Retinal pigment epithelial cell (primary cell): ENCODE data around the gene LGALS12.

Source experiments
- DNase-seq: peaks from one replicate; pipeline ENCODE4 v3.0.0-alpha.2; 2010; ENCODE audit warnings: low read depth
- H3K4me3 ChIP-seq: 2 replicates; pipeline ENCODE4 v1.5.1; 2011; ENCODE audit warnings: mild to moderate bottlenecking, low read length, control low read depth, moderate library complexity
- TF ChIP-seq, protein P1 (sequence below): conservative IDR thresholded peaks from 2 replicates; pipeline ENCODE4 v1.5.1; 2011; ENCODE audit warnings: low read depth, low read length, control low read depth, inconsistent platforms

Gene LGALS12

GRCh38 chr11:63510360-63511047 is 4.6 kb downstream of the LGALS12 start:
- H3K4me3 ChIP-seq = no peak overlapping the region
- DNase-seq = peak; percentile 31
- TF ChIP-seq, protein P1, sequence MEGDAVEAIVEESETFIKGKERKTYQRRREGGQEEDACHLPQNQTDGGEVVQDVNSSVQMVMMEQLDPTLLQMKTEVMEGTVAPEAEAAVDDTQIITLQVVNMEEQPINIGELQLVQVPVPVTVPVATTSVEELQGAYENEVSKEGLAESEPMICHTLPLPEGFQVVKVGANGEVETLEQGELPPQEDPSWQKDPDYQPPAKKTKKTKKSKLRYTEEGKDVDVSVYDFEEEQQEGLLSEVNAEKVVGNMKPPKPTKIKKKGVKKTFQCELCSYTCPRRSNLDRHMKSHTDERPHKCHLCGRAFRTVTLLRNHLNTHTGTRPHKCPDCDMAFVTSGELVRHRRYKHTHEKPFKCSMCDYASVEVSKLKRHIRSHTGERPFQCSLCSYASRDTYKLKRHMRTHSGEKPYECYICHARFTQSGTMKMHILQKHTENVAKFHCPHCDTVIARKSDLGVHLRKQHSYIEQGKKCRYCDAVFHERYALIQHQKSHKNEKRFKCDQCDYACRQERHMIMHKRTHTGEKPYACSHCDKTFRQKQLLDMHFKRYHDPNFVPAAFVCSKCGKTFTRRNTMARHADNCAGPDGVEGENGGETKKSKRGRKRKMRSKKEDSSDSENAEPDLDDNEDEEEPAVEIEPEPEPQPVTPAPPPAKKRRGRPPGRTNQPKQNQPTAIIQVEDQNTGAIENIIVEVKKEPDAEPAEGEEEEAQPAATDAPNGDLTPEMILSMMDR = peak; percentile 15

GRCh38 chr11:63511048-63511748 is 5.3 kb downstream of the LGALS12 start:
- no peak overlapping the region for H3K4me3 ChIP-seq
- no peak for DNase-seq
- TF ChIP-seq, protein P1 = no peak

- DNase-seq = no peak
- no peak overlapping the region for H3K4me3 ChIP-seq
- TF ChIP-seq, protein P1 = no peak
Observed at GRCh38 chr11:63512816-63513215, 6.9 kb downstream of the LGALS12 start.

- DNase-seq = no peak
- TF ChIP-seq, protein P1 = no peak
- no peak overlapping the region for H3K4me3 ChIP-seq
Observed at GRCh38 chr11:63516109-63516508, 10.2 kb downstream of the LGALS12 start.

GRCh38 chr11:63517156-63517555 is 11.3 kb downstream of the LGALS12 start:
- H3K4me3 ChIP-seq = no peak overlapping the region
- no peak for DNase-seq
- TF ChIP-seq, protein P1 = no peak

GRCh38 chr11:63518548-63518947 is 12.7 kb downstream of the LGALS12 start:
- H3K4me3 ChIP-seq = no peak overlapping the region
- TF ChIP-seq, protein P1 = no peak
- DNase-seq = no peak

- TF ChIP-seq, protein P1 = no peak
- DNase-seq = no peak
- no peak overlapping the region for H3K4me3 ChIP-seq
Observed at GRCh38 chr11:63520606-63521170, 14.8 kb downstream of the LGALS12 start.
